Small intestine (tissue), 7 donors: ENCODE data around the gene POLA2. TPM values are rescaled to one million over a fixed set of nuclear protein-coding genes. Genes with fewer than 3 reads are reported as not detected.
"Not testable (repeated sequence)": the region's sequence is repeated elsewhere in the genome, so short reads cannot be mapped to it uniquely, and the experiment has no call there.

Experiments
- DNase-seq, 2 donors: peaks; one replicate each; pipeline versions ENCODE4 v3.0.0 to v3.0.0-alpha.2; 2013
- FAIRE-seq: peaks from 2 replicates; lab custom pipeline; 2012; peaks lifted over from hg19 to GRCh38; lab: Jason Lieb, UNC
- H3K27ac ChIP-seq, 3 donors: one replicate each; pipeline ENCODE4 v1.5.1; 2013; ENCODE audit warnings: low read length in 2 of 3, mild to moderate bottlenecking in 2 of 3, control low read depth in 1 of 3, inconsistent platforms in 1 of 3, low read depth in 1 of 3, moderate library complexity in 1 of 3
- H3K27me3 ChIP-seq, 3 donors: one replicate each; pipeline ENCODE4 v1.6.1; 2013; ENCODE audit warnings: low read length in 3 of 3, inconsistent platforms in 1 of 3; ENCODE audit not compliant: control insufficient read depth in 3 of 3, insufficient read depth in 3 of 3
- H3K36me3 ChIP-seq, 3 donors: one replicate each; pipeline ENCODE4 v1.6.1; 2013; ENCODE audit warnings: low read length in 3 of 3, inconsistent platforms in 1 of 3, low read depth in 1 of 3, mild to moderate bottlenecking in 1 of 3, moderate library complexity in 1 of 3; ENCODE audit not compliant: control insufficient read depth in 3 of 3, insufficient read depth in 2 of 3
- H3K4me1 ChIP-seq, 3 donors: one replicate each; pipeline ENCODE4 v1.6.1; 2013; ENCODE audit warnings: low read length in 2 of 3, inconsistent platforms in 1 of 3, low read depth in 1 of 3, mild to moderate bottlenecking in 1 of 3, moderate library complexity in 1 of 3; ENCODE audit not compliant: control insufficient read depth in 3 of 3, insufficient read depth in 2 of 3
- H3K4me3 ChIP-seq, 3 donors: one replicate each; pipeline ENCODE4 v1.5.1; 2013; ENCODE audit warnings: low read length in 3 of 3, control low read depth in 1 of 3, inconsistent platforms in 1 of 3, low read depth in 1 of 3, mild to moderate bottlenecking in 1 of 3, moderate library complexity in 1 of 3
- H3K9me3 ChIP-seq, 2 donors: one replicate each; pipeline ENCODE4 v1.6.1; 2013; ENCODE audit warnings: low read depth in 1 of 2, low read length in 1 of 2; ENCODE audit not compliant: control insufficient read depth in 2 of 2, insufficient read depth in 1 of 2
- WGBS, 3 donors: extraction: QIAGEN DNeasy Blood & Tissue Kit; methylation state at CpG; one replicate each; pipeline ENCODE4 v1.1.7; 2013; 5-methylcytosine and 5-hydroxymethylcytosine counted together
- polyA plus RNA-seq, 4 donors: library from polyadenylated mRNA; stranded (reverse) in 3 of 4; unstranded in 1 of 4; fragments of 200-250 nt in 3 of 4; fragments of 120-200 nt in 1 of 4; gene quantifications; one replicate each; pipeline versions ENCODE4 v1.2.1 to v1.2.3, GENCODE V29; 2013
- donor health status: healthy with polysubstance abuse.
- donor health status: control.
- donor health status: control.
- donor health status: Bipolar disorder and iron deficiency.
- donor health status: healthy.

The POLA2 gene
- polyA plus RNA-seq, 4 donors = 1.3 to 14.8 (median 9.1) TPM

GRCh38 chr11:65246506-65246905, 15.3 kb upstream of the POLA2 start:
- Histone ChIP-seq H3K27me3 (no peaks in the 10 kb centered on the region), H3K9me3 (peaks cover 0 to 12% of the 10 kb centered on the region in 2 donors), H3K4me1 (peaks cover 0 to 7% (median 0%) of the 10 kb centered on the region in 3 donors), H3K36me3 (peaks cover 0 to 5% (median 0%) of the 10 kb centered on the region in 3 donors), H3K4me3 (no peak overlapping the region), H3K27ac (no peak overlapping the region)
- WGBS, 3 donors = 29 to 65% (median 42%) methylated on average over 5 of the region's 5 CpGs
- DNase-seq = peak in 1 of 2 donors; percentile 42
- no peak for FAIRE-seq

- DNase-seq, H3K27ac ChIP-seq, H3K4me1 ChIP-seq, H3K4me3 ChIP-seq, H3K9me3 ChIP-seq, H3K36me3 ChIP-seq, FAIRE-seq, H3K27me3 ChIP-seq: not testable (repeated sequence)
- WGBS, 3 donors = 79 to 89% (median 86%) methylated on average over 9 of the region's 9 CpGs
Observed at GRCh38 chr11:65248184-65248710, 13.5 kb upstream of the POLA2 start.

GRCh38 chr11:65251476-65251875, 10.3 kb upstream of the POLA2 start:
- Histone ChIP-seq H3K4me3 (no peak overlapping the region), H3K9me3 (no peaks in the 10 kb centered on the region), H3K27ac (no peak overlapping the region), H3K27me3 (no peaks in the 10 kb centered on the region), H3K36me3 (peaks cover 0 to 2% (median 0%) of the 10 kb centered on the region in 3 donors), H3K4me1 (no peaks in the 10 kb centered on the region)
- no peak for DNase-seq
- no peak for FAIRE-seq
- WGBS, 3 donors = 86 to 93% (median 89%) methylated on average over 9 of the region's 9 CpGs

- H3K4me3 ChIP-seq = no peak overlapping the region
- no peaks in the 10 kb centered on the region for H3K27me3 ChIP-seq
- no peaks in the 10 kb centered on the region for H3K9me3 ChIP-seq
- 72 to 85% (median 80%) methylated on average over 6 of the region's 6 CpGs for WGBS, 3 donors
- H3K4me1 ChIP-seq = no peaks in the 10 kb centered on the region
- FAIRE-seq (no peak), DNase-seq (no peak)
- H3K27ac ChIP-seq = no peak overlapping the region
- no peaks in the 10 kb centered on the region for H3K36me3 ChIP-seq
Observed at GRCh38 chr11:65254724-65255123, 7.0 kb upstream of the POLA2 start.

- Histone ChIP-seq H3K4me1 (peaks cover 0 to 9% (median 6%) of the 10 kb centered on the region in 3 donors), H3K36me3 (no peaks in the 10 kb centered on the region), H3K27me3 (no peaks in the 10 kb centered on the region), H3K4me3 (no peak overlapping the region), H3K27ac (no peak overlapping the region), H3K9me3 (no peaks in the 10 kb centered on the region)
- 76 to 83% (median 82%) methylated on average over 5 of the region's 5 CpGs for WGBS, 3 donors
- DNase-seq (no peak), FAIRE-seq (no peak)
Observed at GRCh38 chr11:65258988-65259387, 2.8 kb upstream of the POLA2 start.

GRCh38 chr11:65260302-65260701, 1.5 kb upstream of the POLA2 start:
- WGBS, 3 donors = 93 to 97% (median 96%) methylated on average over 17 of the region's 17 CpGs
- no peak for FAIRE-seq

GRCh38 chr11:65260756-65261590, 789 bp upstream of the POLA2 start:
- H3K4me1 ChIP-seq = peaks cover 0 to 9% (median 6%) of the 10 kb centered on the region in 3 donors
- peak overlapping the region; percentile 67 to 89 (median 76) for H3K27ac ChIP-seq
- no peak for DNase-seq
- no peak for FAIRE-seq
- no peaks in the 10 kb centered on the region for H3K27me3 ChIP-seq
- H3K9me3 ChIP-seq = no peaks in the 10 kb centered on the region
- 61 to 64% (median 63%) methylated on average over 26 of the region's 26 CpGs for WGBS, 3 donors
- peak overlapping the region; percentile 6 to 65 (median 65) for H3K4me3 ChIP-seq
- peaks cover 0 to 6% (median 0%) of the 10 kb centered on the region in 3 donors for H3K36me3 ChIP-seq

More at GRCh38 chr11:65260302-65260701, 1.5 kb upstream of the POLA2 start:
- Histone ChIP-seq H3K27ac (no peak overlapping the region), H3K4me3 (no peak overlapping the region), H3K9me3 (no peaks in the 10 kb centered on the region), H3K36me3 (no peaks in the 10 kb centered on the region), H3K4me1 (peaks cover 0 to 9% (median 6%) of the 10 kb centered on the region in 3 donors), H3K27me3 (no peaks in the 10 kb centered on the region)
- DNase-seq = no peak

GRCh38 chr11:65262381-65262680, 569 bp downstream of the POLA2 start:
- H3K4me1 ChIP-seq = peaks cover 0 to 9% (median 6%) of the 10 kb centered on the region in 3 donors
- peak in 1 of 2 donors; percentile 43 for DNase-seq
- H3K36me3 ChIP-seq = peaks cover 0 to 9% (median 0%) of the 10 kb centered on the region in 3 donors
- H3K9me3 ChIP-seq = no peaks in the 10 kb centered on the region
- WGBS, 3 donors = 0 to 1% (median 0%) methylated on average over 14 to 16 of the region's 16 CpGs
- no peaks in the 10 kb centered on the region for H3K27me3 ChIP-seq
- H3K27ac ChIP-seq = peak overlapping the region; percentile 53 to 90 (median 62)
- H3K4me3 ChIP-seq = peak overlapping the region; percentile 64 to 67 (median 65)
- FAIRE-seq = no peak
